ENCODE data around the gene ANKDD1B.

The ANKDD1B gene

GRCh38 chr5:75668445-75668844 lies 57.2 kb downstream of the ANKDD1B start:
- no peak for DNase-seq (ENCODE audit: low read depth)
- no peak for TF ChIP-seq CTCF (IDR thresholded peaks at IDR 0.05; ENCODE audit: control insufficient read depth, extremely low read depth, insufficient read depth)
- H3K4me3 ChIP-seq (ENCODE audit: low read depth, low read length): no peak overlapping the region

GRCh38 chr5:75668977-75669689 lies 57.9 kb downstream of the ANKDD1B start:
- H3K4me3 ChIP-seq (ENCODE audit: low read depth, low read length): no peak overlapping the region
- no peak for DNase-seq (ENCODE audit: low read depth)

GRCh38 chr5:75670577-75670976 lies 59.3 kb downstream of the ANKDD1B start:
- no peak for DNase-seq (ENCODE audit: low read depth)
- no peak for TF ChIP-seq CTCF (IDR thresholded peaks at IDR 0.05; ENCODE audit: control insufficient read depth, extremely low read depth, insufficient read depth)
- no peak overlapping the region for H3K4me3 ChIP-seq (ENCODE audit: low read depth, low read length)

More at GRCh38 chr5:75668977-75669689, 57.9 kb downstream of the ANKDD1B start:
- no peak for TF ChIP-seq CTCF (IDR thresholded peaks at IDR 0.05; ENCODE audit: control insufficient read depth, extremely low read depth, insufficient read depth)

- H3K4me3 ChIP-seq (ENCODE audit: low read depth, low read length): no peak overlapping the region
- DNase-seq (ENCODE audit: low read depth): no peak
- no peak for TF ChIP-seq CTCF (IDR thresholded peaks at IDR 0.05; ENCODE audit: control insufficient read depth, extremely low read depth, insufficient read depth)
These were observed 60.3 kb downstream of the ANKDD1B start for GRCh38 chr5:75671506-75671905.

GRCh38 chr5:75672616-75673015 lies 61.4 kb downstream of the ANKDD1B start:
- no peak for DNase-seq (ENCODE audit: low read depth)
- no peak for TF ChIP-seq CTCF (IDR thresholded peaks at IDR 0.05; ENCODE audit: control insufficient read depth, extremely low read depth, insufficient read depth)
- H3K4me3 ChIP-seq (ENCODE audit: low read depth, low read length): no peak overlapping the region

- H3K4me3 ChIP-seq (ENCODE audit: low read depth, low read length): no peak overlapping the region
These were observed 64.5 kb downstream of the ANKDD1B start for GRCh38 chr5:75675783-75676182.

More at GRCh38 chr5:75675783-75676182, 64.5 kb downstream of the ANKDD1B start:
- no peak for TF ChIP-seq CTCF (IDR thresholded peaks at IDR 0.05; ENCODE audit: control insufficient read depth, extremely low read depth, insufficient read depth)
- DNase-seq (ENCODE audit: low read depth): no peak
